Mucosa of stomach (tissue), 1 donor: Measurements from ENCODE around the gene GPSM3.

ENCODE experiments used
- H3K27me3 ChIP-seq: one replicate; pipeline ENCODE4 v1.7.0; 2013; ENCODE audit warnings: mild to moderate bottlenecking, low read length; ENCODE audit not compliant: control insufficient read depth, insufficient read depth
- H3K36me3 ChIP-seq: one replicate; pipeline ENCODE4 v1.7.0; 2013; ENCODE audit warnings: low read length; ENCODE audit not compliant: control insufficient read depth, insufficient read depth
- H3K4me1 ChIP-seq: one replicate; pipeline ENCODE4 v1.7.0; 2013; ENCODE audit warnings: mild to moderate bottlenecking, low read length; ENCODE audit not compliant: control insufficient read depth, insufficient read depth
- H3K4me3 ChIP-seq: one replicate; pipeline ENCODE4 v1.7.0; 2013; ENCODE audit warnings: low read length
- H3K9ac ChIP-seq: one replicate; pipeline ENCODE4 v1.7.0; 2013; ENCODE audit warnings: mild to moderate bottlenecking, low read length, moderate library complexity
- H3K9me3 ChIP-seq: one replicate; pipeline ENCODE4 v1.7.0; 2013; ENCODE audit warnings: mild to moderate bottlenecking, low read length, moderate library complexity; ENCODE audit not compliant: control insufficient read depth
- donor health status: Pancreatic carcinoma.

GPSM3 gene

DNA sequence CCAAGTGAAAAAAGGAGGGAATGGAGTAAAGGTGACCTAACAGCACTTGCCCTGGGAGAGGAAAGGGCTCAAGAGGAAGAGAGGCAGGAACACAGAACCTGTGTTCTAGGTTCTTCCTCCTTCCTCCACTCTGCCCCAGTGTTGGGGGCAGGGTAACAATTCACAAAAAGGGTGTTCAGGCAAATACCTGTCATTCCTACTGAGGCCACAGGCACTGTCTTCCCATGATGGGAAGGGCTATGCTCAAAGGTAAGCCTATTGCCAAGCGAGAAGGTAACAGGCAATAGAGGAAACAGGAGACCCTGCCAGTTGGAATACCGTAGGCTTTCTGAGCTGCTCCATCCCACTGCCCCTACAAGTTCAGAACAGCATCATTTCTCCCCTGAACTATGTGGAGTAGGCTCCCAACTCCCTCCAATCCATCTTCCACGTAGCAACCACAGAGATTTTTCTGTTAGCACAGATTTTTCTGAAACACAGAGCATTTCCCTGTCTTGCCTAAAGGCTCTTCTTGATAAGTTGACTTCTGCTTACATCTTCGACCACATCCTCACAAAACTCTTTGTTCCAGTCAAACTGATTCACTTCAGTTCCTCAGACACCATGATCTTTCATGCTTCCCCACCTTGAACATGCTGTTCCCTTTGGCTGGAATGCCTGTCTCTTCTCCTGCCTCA is 19.3 kb downstream of the GPSM3 start:
- H3K4me3 ChIP-seq, result no peak overlapping the region
- H3K27me3 ChIP-seq, result no peaks in the 10 kb centered on the region
- H3K4me1 ChIP-seq, result peaks cover 44% of the 10 kb centered on the region
- no peaks in the 10 kb centered on the region for H3K36me3 ChIP-seq
- no peak overlapping the region for H3K9ac ChIP-seq
- H3K9me3 ChIP-seq, result no peaks in the 10 kb centered on the region

DNA sequence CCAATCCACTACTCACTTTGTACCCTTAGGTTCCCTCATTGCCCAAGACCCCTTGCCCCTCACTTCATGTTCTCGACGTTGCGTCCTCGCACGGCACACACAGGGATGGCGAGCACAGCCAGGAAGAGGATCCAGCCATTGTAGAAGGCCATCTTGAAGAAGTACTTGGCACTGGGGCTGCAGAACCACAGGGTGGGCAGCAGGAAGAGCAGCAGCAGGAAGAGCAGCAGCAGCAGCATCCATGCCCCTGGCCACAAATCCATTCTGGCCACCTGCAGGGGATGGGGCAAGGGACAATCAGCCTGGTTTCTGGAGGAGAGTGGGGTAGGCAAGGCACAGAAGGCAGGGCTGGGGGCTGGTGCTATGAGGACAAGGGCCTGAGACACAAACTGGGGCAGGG is 21.2 kb downstream of the GPSM3 start:
- Histone ChIP-seq H3K36me3 (no peaks in the 10 kb centered on the region), H3K4me3 (no peak overlapping the region), H3K9ac (no peak overlapping the region), H3K27me3 (no peaks in the 10 kb centered on the region), H3K9me3 (no peaks in the 10 kb centered on the region), H3K4me1 (peaks cover 48% of the 10 kb centered on the region)

DNA sequence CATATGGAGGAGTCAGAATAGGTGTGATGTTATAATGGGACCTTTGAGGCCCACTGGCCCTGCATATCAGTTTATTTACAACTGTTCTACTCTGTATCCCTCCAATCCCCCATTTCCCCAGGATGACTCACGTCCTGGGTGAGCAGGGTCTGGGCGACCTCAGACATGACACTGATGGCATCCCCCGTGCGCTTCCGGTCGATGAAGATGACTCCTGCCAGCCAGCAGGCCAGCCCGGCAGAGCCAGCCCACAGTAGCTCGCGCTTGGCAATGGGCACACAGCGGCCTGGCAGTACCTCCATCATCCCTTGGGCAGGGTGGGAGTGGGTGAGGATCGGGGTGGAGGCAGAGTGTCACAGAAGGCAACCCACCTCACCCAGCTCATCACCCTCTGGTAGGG is 22.1 kb downstream of the GPSM3 start:
- H3K4me1 ChIP-seq, result peaks cover 43% of the 10 kb centered on the region
- no peak overlapping the region for H3K9ac ChIP-seq
- H3K9me3 ChIP-seq, result no peaks in the 10 kb centered on the region
- H3K27me3 ChIP-seq, result no peaks in the 10 kb centered on the region
- H3K36me3 ChIP-seq, result no peaks in the 10 kb centered on the region
- H3K4me3 ChIP-seq, result no peak overlapping the region

DNA sequence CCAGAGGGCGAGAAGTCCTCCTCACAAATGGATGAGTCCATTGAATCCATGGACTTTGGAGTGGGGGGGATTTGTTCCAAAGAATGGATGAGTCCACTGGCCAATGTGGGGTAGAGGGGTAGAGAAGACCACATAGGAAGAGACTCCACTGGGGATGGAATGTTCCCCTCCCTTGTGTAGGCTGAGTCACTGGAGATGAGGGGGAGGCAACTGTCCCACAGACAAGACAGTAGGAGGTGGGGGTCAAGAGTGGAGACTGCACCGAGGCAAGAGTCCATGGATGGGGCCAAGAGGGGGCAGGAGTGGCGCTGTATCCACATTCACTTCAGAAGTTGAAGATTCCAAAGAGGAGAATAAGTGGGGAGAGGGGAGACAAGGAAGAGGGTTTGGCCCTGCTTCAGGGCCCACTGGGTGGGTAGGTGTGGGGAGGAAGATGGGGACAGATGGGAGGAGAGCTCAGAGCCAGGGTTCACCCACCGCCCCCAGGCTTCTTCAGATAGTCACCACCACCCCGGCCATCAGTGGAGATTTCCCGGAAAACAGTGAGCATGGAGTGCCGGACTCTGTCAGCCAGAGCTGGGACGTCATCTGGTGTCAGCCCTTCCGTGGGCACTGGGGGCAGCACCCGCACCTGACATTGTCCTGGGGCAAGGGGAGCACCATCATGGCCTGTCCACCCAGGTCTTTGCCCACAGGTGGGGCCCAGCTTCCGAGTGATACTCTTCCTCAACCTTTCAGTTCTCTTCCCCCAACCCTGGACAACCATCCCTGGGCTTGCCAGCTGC is 23.4 kb downstream of the GPSM3 start:
- H3K36me3 ChIP-seq, result no peaks in the 10 kb centered on the region
- H3K9ac ChIP-seq, result peak overlapping the region; percentile 9
- no peaks in the 10 kb centered on the region for H3K27me3 ChIP-seq
- no peak overlapping the region for H3K4me3 ChIP-seq
- H3K4me1 ChIP-seq, result peaks cover 35% of the 10 kb centered on the region
- H3K9me3 ChIP-seq, result no peaks in the 10 kb centered on the region

DNA sequence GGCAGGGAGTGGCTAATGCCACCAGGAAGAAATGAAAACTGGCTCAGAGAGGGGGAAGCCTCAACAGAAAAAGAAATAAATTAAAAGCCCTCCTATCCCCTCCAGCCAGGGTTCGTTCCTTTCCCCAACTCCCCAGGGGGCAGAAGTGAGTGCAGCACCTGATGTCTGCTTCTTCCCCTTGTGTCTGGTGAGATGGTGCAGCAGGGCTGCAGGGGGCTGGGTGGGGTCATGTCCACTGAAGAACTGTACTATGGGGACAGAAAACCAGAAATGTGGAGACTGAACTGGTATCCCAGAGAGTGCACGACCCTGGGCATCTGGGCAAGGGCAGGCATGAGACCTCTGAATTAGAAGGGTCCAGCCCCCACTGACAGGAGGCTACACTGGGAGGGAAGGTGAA is 24.1 kb downstream of the GPSM3 start:
- Histone ChIP-seq H3K9ac (peak overlapping the region; percentile 24), H3K27me3 (no peaks in the 10 kb centered on the region), H3K4me1 (peaks cover 35% of the 10 kb centered on the region), H3K36me3 (no peaks in the 10 kb centered on the region), H3K9me3 (no peaks in the 10 kb centered on the region), H3K4me3 (no peak overlapping the region)

DNA sequence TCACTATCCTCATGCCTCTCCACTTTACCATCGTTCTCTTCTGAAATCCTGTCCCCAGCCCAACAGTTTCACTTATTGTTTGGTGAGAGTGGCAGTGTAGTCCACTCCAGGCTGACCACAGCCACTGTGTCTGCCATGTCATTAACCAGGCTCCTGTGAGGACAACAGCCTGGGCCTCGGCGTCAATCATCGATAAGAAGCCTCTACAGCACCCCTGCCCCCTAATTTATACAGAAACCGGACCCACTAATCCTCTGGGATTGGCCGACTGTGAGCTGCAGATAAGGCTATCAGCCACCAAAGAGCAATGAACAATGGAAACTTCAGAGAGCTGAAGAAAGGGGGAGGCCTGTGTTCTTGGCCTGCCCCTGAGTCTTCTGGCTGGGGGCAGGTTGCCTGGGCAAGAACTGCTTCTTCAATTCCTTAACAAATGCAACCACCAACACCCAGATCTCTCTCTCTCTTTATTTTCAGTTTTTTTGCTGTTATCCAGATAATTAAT is 24.6 kb downstream of the GPSM3 start:
- H3K4me3 ChIP-seq, result no peak overlapping the region
- H3K4me1 ChIP-seq, result peaks cover 35% of the 10 kb centered on the region
- H3K9me3 ChIP-seq, result no peaks in the 10 kb centered on the region
- H3K27me3 ChIP-seq, result no peaks in the 10 kb centered on the region
- no peaks in the 10 kb centered on the region for H3K36me3 ChIP-seq
- peak overlapping the region; percentile 24 for H3K9ac ChIP-seq

DNA sequence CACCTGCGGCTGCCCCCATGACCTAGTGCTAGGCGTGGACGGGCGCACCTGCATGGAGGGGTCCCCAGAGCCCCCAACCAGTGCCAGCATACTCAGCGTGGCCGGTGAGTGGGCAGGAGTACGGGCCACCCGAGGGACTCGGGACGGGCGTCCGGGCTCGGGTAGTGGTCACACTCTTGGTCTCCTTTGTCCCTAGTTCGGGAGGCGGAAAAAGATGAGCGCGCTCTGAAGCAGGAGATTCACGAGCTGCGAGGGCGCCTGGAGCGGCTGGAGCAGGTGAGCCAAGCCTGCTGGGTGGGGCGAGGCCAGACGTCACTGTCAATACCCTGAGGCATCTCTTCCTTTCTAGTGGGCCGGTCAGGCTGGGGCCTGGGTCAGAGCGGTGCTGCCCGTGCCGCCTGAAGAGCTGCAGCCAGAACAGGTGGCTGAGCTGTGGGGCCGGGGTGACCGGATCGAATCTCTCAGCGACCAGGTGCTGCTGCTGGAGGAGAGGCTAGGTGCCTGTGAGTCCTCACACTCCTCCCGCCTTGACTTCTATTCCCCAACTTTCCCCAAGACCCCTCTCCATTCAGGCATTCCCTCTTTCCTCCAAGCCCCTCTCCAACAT is 25.2 kb downstream of the GPSM3 start:
- Histone ChIP-seq H3K4me1 (peaks cover 35% of the 10 kb centered on the region), H3K36me3 (no peaks in the 10 kb centered on the region)

DNA sequence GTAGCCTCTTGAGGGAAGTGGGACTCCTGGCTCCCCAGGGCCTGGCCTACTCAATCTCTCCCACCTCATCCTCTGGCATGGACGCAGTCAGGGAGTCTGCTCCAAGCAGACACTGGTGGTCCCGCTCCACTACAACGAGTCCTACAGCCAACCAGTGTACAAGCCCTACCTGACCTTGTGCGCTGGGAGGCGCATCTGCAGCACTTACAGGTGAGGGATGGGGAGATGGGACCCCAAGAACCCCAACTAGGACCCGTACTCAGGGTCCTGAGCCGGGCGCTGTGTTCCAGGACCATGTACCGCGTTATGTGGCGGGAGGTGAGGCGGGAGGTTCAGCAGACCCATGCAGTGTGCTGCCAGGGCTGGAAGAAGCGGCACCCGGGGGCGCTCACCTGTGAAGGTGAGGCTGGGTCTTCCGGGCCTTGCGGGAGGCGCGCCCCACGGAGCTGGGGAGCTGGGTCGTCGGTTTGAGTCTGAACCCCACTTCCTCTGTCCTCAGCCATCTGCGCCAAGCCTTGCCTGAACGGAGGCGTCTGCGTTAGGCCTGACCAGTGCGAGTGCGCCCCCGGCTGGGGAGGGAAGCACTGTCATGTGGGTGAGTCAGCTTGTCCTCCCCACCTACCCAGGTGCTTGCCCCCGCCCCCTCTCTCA is 25.9 kb downstream of the GPSM3 start:
- H3K4me3 ChIP-seq, result no peak overlapping the region
- peaks cover 35% of the 10 kb centered on the region for H3K4me1 ChIP-seq
- H3K27me3 ChIP-seq, result no peaks in the 10 kb centered on the region
- no peaks in the 10 kb centered on the region for H3K9me3 ChIP-seq
- no peak overlapping the region for H3K9ac ChIP-seq
- no peaks in the 10 kb centered on the region for H3K36me3 ChIP-seq

More for the DNA sequence above, 25.2 kb downstream of the GPSM3 start:
- H3K4me3 ChIP-seq, result no peak overlapping the region
- H3K9me3 ChIP-seq, result no peaks in the 10 kb centered on the region
- peak overlapping the region; percentile 24 for H3K9ac ChIP-seq
- no peaks in the 10 kb centered on the region for H3K27me3 ChIP-seq

DNA sequence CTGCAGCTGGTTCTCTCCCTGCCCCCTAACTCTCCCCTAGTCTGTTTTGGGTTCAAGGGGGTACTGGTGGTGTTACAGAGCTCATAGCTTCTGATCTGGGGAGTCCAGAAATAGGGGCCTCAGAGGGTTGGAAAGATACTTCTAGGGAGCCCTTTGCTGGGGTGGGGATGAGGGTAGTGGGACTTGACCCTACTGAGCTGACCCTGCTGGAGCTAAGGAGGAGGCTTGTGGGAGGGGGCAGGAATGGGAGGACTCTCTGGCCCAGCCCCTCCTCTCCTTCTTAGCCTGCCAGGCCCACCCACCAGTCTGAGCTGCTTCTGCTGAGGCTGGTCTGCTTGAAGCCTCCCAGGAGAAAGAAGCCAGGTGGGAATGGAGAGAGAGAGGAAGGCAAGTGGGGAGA is 28.1 kb downstream of the GPSM3 start, which contains the start of gene EGFL8:
Gene EGFL8, plus strand, starts transcription at position 301 of the 400 bp plus-strand sequence. CDS start 1,571 bp downstream, outside the sequence.
- Histone ChIP-seq H3K4me3 (no peak within 1 kb of the TSS), H3K9ac (no peak within 1 kb of the TSS), H3K9me3 (no peaks in the 10 kb centered on the region), H3K27me3 (no peaks in the 10 kb centered on the region), H3K4me1 (peaks cover 26% of the 10 kb centered on the region), H3K36me3 (no peaks in the 10 kb centered on the region)

DNA sequence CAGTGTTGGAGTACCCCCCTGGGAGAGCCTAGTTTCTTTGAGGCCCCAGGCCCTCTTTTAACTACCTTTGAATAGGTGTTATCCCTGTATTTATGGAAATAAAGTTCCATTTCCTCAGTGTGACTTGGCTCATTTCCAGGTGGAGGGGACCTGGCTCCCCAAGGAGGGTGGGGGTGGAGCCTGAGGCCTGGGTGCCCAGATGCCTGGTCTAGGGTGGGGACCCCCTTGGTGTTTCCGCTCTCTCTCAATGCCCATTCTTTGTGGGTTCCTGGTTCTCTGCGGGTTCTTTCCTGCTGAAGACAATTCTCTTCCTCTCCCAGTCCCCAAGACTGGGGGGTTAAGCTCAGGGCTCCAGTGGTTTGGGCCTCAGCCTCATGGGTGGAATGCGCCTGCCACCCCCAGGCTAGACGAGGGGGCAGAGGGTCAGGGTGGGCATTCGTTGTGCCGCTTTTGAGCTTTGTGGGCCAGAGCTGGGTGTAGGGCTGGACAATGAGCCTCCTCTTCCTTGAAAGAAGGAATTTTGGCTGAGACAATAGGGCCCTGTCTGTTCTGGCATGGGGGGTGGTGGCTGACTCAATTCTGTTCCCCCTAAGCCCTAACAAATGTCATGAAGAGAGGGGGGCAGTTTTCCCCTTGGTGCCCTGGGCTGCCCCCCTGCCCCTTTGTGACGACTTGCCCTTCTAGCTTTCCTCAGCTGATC is 28.7 kb downstream of the GPSM3 start:
- Histone ChIP-seq H3K4me3 (no peak overlapping the region), H3K27me3 (no peaks in the 10 kb centered on the region), H3K4me1 (peaks cover 21% of the 10 kb centered on the region), H3K9me3 (no peaks in the 10 kb centered on the region), H3K9ac (no peak overlapping the region), H3K36me3 (no peaks in the 10 kb centered on the region)

DNA sequence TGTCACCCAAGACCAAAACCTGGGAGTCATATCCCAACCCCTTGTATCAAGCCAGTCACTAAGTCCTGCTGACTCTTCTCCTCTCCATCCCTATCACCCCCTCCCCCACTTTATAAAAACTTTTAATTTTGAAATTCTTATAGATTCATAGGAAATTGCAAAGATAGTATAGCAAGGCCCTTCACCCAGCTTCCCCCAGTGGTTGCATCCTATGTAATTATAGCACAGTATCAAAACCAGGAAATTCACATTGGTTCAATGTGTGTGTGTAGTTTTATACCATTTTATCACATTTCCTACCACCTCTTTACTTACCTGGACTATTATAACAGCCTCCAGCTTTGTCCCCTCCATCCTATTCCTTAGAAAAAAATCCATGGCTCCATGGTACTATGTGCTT is 34.4 kb downstream of the GPSM3 start:
- Histone ChIP-seq H3K4me1 (peaks cover 24% of the 10 kb centered on the region), H3K36me3 (peaks cover 9% of the 10 kb centered on the region), H3K4me3 (no peak overlapping the region), H3K27me3 (no peaks in the 10 kb centered on the region), H3K9me3 (no peaks in the 10 kb centered on the region), H3K9ac (no peak overlapping the region)
